K562 (cell line): ENCODE measurements around the gene UFC1. TPM values are rescaled to one million over a fixed set of nuclear protein-coding genes. Genes with fewer than 3 reads are reported as not detected.

Experiments used
- CHD2 ChIP-seq: IDR thresholded peaks from 2 replicates; pipeline ENCODE4 v1.6.1; 2011; ENCODE audit warnings: low read depth, low read length
- CREM ChIP-seq: IDR thresholded peaks from 2 replicates; pipeline ENCODE4 v1.6.1; 2014; ENCODE audit warnings: antibody characterized with exemption, low read depth
- FOSL1 ChIP-seq: fragments of 200-800 bp; sonication (Bioruptor generic); conservative IDR thresholded peaks from 2 replicates; pipeline ENCODE4 v1.6.1; 2016; ENCODE audit warnings: missing genetic modification characterization, missing compliant biosample characterization
- FOXA3 ChIP-seq, 2 experiments: fragments of 450-650 bp in 1 of 2; sonication (generic) in 1 of 2; formaldehyde crosslinking; IDR thresholded peaks in 1 of 2; conservative IDR thresholded peaks in 1 of 2; 2 replicates each; pipeline versions ENCODE4 v1.4.0 to v1.8.0; 2020 to 2022; ENCODE audit warnings: mild to moderate bottlenecking in 2 of 2, missing genetic modification reagents in 1 of 2
- GTF3C2 ChIP-seq: IDR thresholded peaks from 3 replicates; pipeline ENCODE4 v1.6.1; 2011; ENCODE audit warnings: borderline replicate concordance, mild to moderate bottlenecking, moderate library complexity; ENCODE audit not compliant: insufficient read length; ENCODE audit errors: extremely low read depth
- HMGXB4 ChIP-seq: sonication (generic); formaldehyde crosslinking; IDR thresholded peaks from 2 replicates; pipeline ENCODE4 v1.8.1; 2023; ENCODE audit warnings: mild to moderate bottlenecking, missing genetic modification reagents
- RBFOX2 ChIP-seq: fragments of 200-400 bp; formaldehyde crosslinking; IDR thresholded peaks from 2 replicates; pipeline ENCODE4 v1.6.1; 2017; ENCODE audit warnings: low read depth, mild to moderate bottlenecking, low read length, moderate library complexity
- RFX7 ChIP-seq: fragments of 250-450 bp; sonication (Bioruptor Pico); IDR thresholded peaks from 2 replicates; pipeline ENCODE4 v1.5.1; 2021; ENCODE audit warnings: mild to moderate bottlenecking
- SMAD4 ChIP-seq: fragments of 250-450 bp; sonication (Bioruptor Pico); conservative IDR thresholded peaks from 2 replicates; pipeline ENCODE4 v1.8.0; 2021; ENCODE audit warnings: inconsistent platforms, mild to moderate bottlenecking, moderate library complexity
- SMARCA4 ChIP-seq: fragments of 450-650 bp; IDR thresholded peaks from 2 replicates; pipeline ENCODE4 v1.6.1; 2016
- SNRNP70 ChIP-seq: fragments of 200-400 bp; formaldehyde crosslinking; optimal IDR thresholded peaks from 2 replicates; pipeline ENCODE3; 2017; ENCODE audit warnings: low read depth, low read length
- TEAD1 ChIP-seq, 2 experiments: fragments of 450-650 bp in 1 of 2; sonication (generic) in 1 of 2; formaldehyde crosslinking; IDR thresholded peaks; 2 replicates each; pipeline versions ENCODE4 v1.4.0 to v1.8.0; 2020 to 2022; ENCODE audit warnings: mild to moderate bottlenecking in 2 of 2, missing genetic modification reagents in 1 of 2
- ZC3H8 ChIP-seq: fragments of 450-650 bp; IDR thresholded peaks from 2 replicates; pipeline ENCODE4 v1.6.1; 2017
- ZNF217 ChIP-seq: sonication (generic); formaldehyde crosslinking; IDR thresholded peaks from 2 replicates; pipeline ENCODE4 v1.8.0; 2022; ENCODE audit warnings: mild to moderate bottlenecking, missing genetic modification reagents
- ZNF41 ChIP-seq: fragments of 250-450 bp; sonication (Bioruptor Pico); conservative IDR thresholded peaks from 2 replicates; pipeline ENCODE4 v1.4.0; 2020; ENCODE audit warnings: mild to moderate bottlenecking
- ZNF444 ChIP-seq: fragments of 250-450 bp; sonication (Bioruptor Pico); IDR thresholded peaks from 2 replicates; pipeline ENCODE4 v1.4.0; 2020; ENCODE audit warnings: mild to moderate bottlenecking, moderate library complexity
- ZNF551 ChIP-seq: fragments of 250-450 bp; sonication (Bioruptor Pico); IDR thresholded peaks from 2 replicates; pipeline ENCODE4 v1.5.0; 2021; ENCODE audit warnings: mild to moderate bottlenecking, moderate library complexity
- ZNF583 ChIP-seq: fragments of 250-450 bp; sonication (Bioruptor Pico); IDR thresholded peaks from 2 replicates; pipeline ENCODE4 v1.4.0; 2020
- ZNF592 ChIP-seq: fragments of 450-650 bp; IDR thresholded peaks from 2 replicates; pipeline ENCODE4 v1.6.1; 2017; ENCODE audit warnings: antibody characterized with exemption, mild to moderate bottlenecking
- ZNF785 ChIP-seq: fragments of 250-450 bp; sonication (Bioruptor Pico); IDR thresholded peaks from 2 replicates; pipeline ENCODE4 v1.4.0; 2020; ENCODE audit warnings: mild to moderate bottlenecking
- polyA plus RNA-seq, 8 experiments: library from polyadenylated mRNA; depleted of rRNA in 4 of 8; stranded (reverse) in 5 of 8; unstranded in 3 of 8; fragments of >200 nt; fragmentation: Nextera tagmentation in 2 of 8; fragmentation: Illumina TruSeq in 1 of 8; extraction: Ambion mirVana in 2 of 8; extraction: Trizol in 1 of 8; gene quantifications; 2 replicates each; pipeline versions ENCODE4 v1.2.1 to v1.2.3, GENCODE V29; 2011 to 2014; ENCODE audit warnings: inconsistent platforms in 1 of 8, missing spikeins in 1 of 8
- total RNA-seq, 7 experiments: library from RNA; depleted of rRNA in 6 of 7; stranded (reverse); fragments of >200 nt in 6 of 7; fragmentation: Illumina TruSeq in 2 of 7; extraction: Trizol in 2 of 7; gene quantifications; 2 replicates each; pipeline versions ENCODE4 v1.2.1 to v1.2.3, GENCODE V29; 2011 to 2021; ENCODE audit warnings: low replicate concordance in 1 of 7

The UFC1 gene
- total and polyA plus RNA-seq, 9 of the 15 experiments (the other 6 are each of a cell fraction or from before 2014, with no cell fraction given) = 92.8 to 220 (median 161) TPM

- TF ChIP-seq HMGXB4 (CRISPR knock-in tag) = no peak; the same call in 1 of the 2 replicates
- no peak for TF ChIP-seq ZNF444 (CRISPR knock-in tag)
- TF ChIP-seq ZC3H8 = no peak
- TF ChIP-seq ZNF551 (CRISPR knock-in tag) = no peak
- TF ChIP-seq SMAD4 (CRISPR knock-in tag) = peak; percentile 87
- no peak for TF ChIP-seq SNRNP70
- TF ChIP-seq ZNF592 = 0 out of 2 replicates have a peak, but pooled peaks have one; percentile 31
- peak; percentile 91 for TF ChIP-seq FOSL1 (tag)
- peak; percentile 70 for TF ChIP-seq CREM
- no peak for TF ChIP-seq ZNF41 (CRISPR knock-in tag)
- no peak for TF ChIP-seq ZNF785
- peak; percentile 51 for TF ChIP-seq CHD2
- TF ChIP-seq ZNF583 (CRISPR knock-in tag) = 0 out of 2 replicates have a peak, but pooled peaks have one; percentile 33
- TF ChIP-seq RFX7 (CRISPR knock-in tag) = no peak
- TF ChIP-seq SMARCA4 = peak; percentile 49; the same call in 1 of the 2 replicates
- peak; percentile 94 for TF ChIP-seq RBFOX2
- TF ChIP-seq ZNF217 (CRISPR knock-in tag) = no peak
- TF ChIP-seq FOXA3 (CRISPR knock-in tag; conservative IDR thresholded peaks at IDR 0.05 in 1 of 2, IDR thresholded peaks at IDR 0.05 in 1 of 2) = no peak
- TF ChIP-seq GTF3C2 = no peak
- no peak; a peak in 1 of 4 replicates for TF ChIP-seq TEAD1 (CRISPR knock-in tag; IDR thresholded peaks at IDR 0.05)
These were observed 21.2 kb upstream of the UFC1 start, which contains the start of gene DEDD (continued) for GRCh38 chr1:161132410-161133219.
